Common myeloid progenitor, CD34-positive (primary cell): ENCODE measurements around the gene PRPF40B.

ENCODE experiments used
- CTCF ChIA-PET: fragments of 350-600 bp; sonication (Branson Sonifier 250); formaldehyde crosslinking; loops from one replicate; lab custom pipeline; 2021; ENCODE audit warnings: antibody characterized with exemption; lab: Charles Lee
- POLR2A ChIA-PET: fragments of 350-600 bp; sonication (Branson Sonifier 250); formaldehyde crosslinking; loops from one replicate; lab custom pipeline; 2021; ENCODE audit warnings: antibody characterized with exemption; lab: Charles Lee
- DNase-seq, 3 donors: peaks; one replicate each; pipeline versions ENCODE4 v3.0.0 to v3.0.0-alpha.2; 2013
- H3K27ac ChIP-seq, 2 experiments: 1 replicate in 1 of 2; 2 replicates in 1 of 2; pipeline ENCODE4 v1.7.0; 2013; ENCODE audit warnings: inconsistent platforms in 2 of 2, low read length in 2 of 2, mild to moderate bottlenecking in 2 of 2, low read depth in 1 of 2, moderate library complexity in 1 of 2; ENCODE audit not compliant: severe bottlenecking in 2 of 2, insufficient read depth in 1 of 2, poor library complexity in 1 of 2
- H3K27me3 ChIP-seq, 5 experiments: replicated peaks in 2 of 5; 1 replicate in 3 of 5; 2 replicates in 2 of 5; pipeline versions ENCODE4 v1.6.1 to v1.7.0; 2013; ENCODE audit warnings: low read length in 4 of 5, mild to moderate bottlenecking in 2 of 5, moderate library complexity in 2 of 5, inconsistent platforms in 1 of 5; ENCODE audit not compliant: insufficient read depth in 5 of 5, control insufficient read depth in 4 of 5
- H3K36me3 ChIP-seq, 4 experiments: 1 replicate in 2 of 4; 2 replicates in 2 of 4; pipeline versions ENCODE4 v1.6.1 to v1.7.0; 2013; ENCODE audit warnings: low read length in 3 of 4, control low read depth in 1 of 4, mild to moderate bottlenecking in 1 of 4; ENCODE audit not compliant: control insufficient read depth in 4 of 4, insufficient read depth in 4 of 4
- H3K4me1 ChIP-seq, 4 experiments: 1 replicate in 3 of 4; 2 replicates in 1 of 4; pipeline versions ENCODE4 v1.6.1 to v1.7.1; 2013; ENCODE audit warnings: low read length in 3 of 4, mild to moderate bottlenecking in 3 of 4, control low read depth in 1 of 4, inconsistent platforms in 1 of 4, moderate library complexity in 1 of 4; ENCODE audit not compliant: control insufficient read depth in 4 of 4, insufficient read depth in 4 of 4; ENCODE audit errors: control extremely low read depth in 1 of 4
- H3K4me3 ChIP-seq, 7 experiments: 1 replicate in 4 of 7; 2 replicates in 3 of 7; pipeline versions ENCODE4 v1.5.1 to v1.7.0; 2013; ENCODE audit warnings: mild to moderate bottlenecking in 7 of 7, low read length in 6 of 7, moderate library complexity in 6 of 7, inconsistent platforms in 2 of 7, low read depth in 2 of 7, control low read depth in 1 of 7; ENCODE audit not compliant: insufficient read depth in 4 of 7, control insufficient read depth in 1 of 7; ENCODE audit errors: extremely low read depth in 1 of 7
- H3K9me3 ChIP-seq, 5 experiments: 1 replicate in 4 of 5; 2 replicates in 1 of 5; pipeline versions ENCODE4 v1.6.1 to v1.7.1; 2013; ENCODE audit warnings: low read length in 4 of 5, mild to moderate bottlenecking in 2 of 5, inconsistent platforms in 1 of 5, low read depth in 1 of 5, moderate library complexity in 1 of 5; ENCODE audit not compliant: control insufficient read depth in 4 of 5, insufficient read depth in 2 of 5; ENCODE audit errors: control extremely low read depth in 1 of 5
- WGBS: methylation state at CpG from one replicate; pipeline ENCODE4 v1.1.5; 2013; ENCODE audit not compliant: insufficient coverage; 5-methylcytosine and 5-hydroxymethylcytosine counted together

PRPF40B gene

GRCh38 chr12:49582850-49583249 is 40.5 kb upstream of the PRPF40B start:
- Histone ChIP-seq H3K27ac (no peak overlapping the region), H3K27me3 (no peaks in the 10 kb centered on the region), H3K4me1 (no peaks in the 10 kb centered on the region), H3K4me3 (no peak overlapping the region), H3K9me3 (no peaks in the 10 kb centered on the region), H3K36me3 (peaks cover 2 to 32% (median 20%) of the 10 kb centered on the region in 4 experiments)
- WGBS: 94% methylated on average over 4 of the region's 4 CpGs
- ChIA-PET POLR2A (no interaction called here), CTCF (interaction anchor here (0.7 to 11.2 kb wide), 5 partner anchors 27 to 225 kb away, joined by 3 to 223 read pairs (median 4); partner anchors contain the start of gene PRPF40B)
- no peak for DNase-seq

GRCh38 chr12:49583366-49584094 is 39.8 kb upstream of the PRPF40B start:
- Histone ChIP-seq H3K27ac (no peak overlapping the region), H3K27me3 (no peaks in the 10 kb centered on the region), H3K4me3 (no peak overlapping the region), H3K36me3 (peaks cover 2 to 32% (median 18%) of the 10 kb centered on the region in 4 experiments), H3K9me3 (no peaks in the 10 kb centered on the region), H3K4me1 (peaks cover 0 to 3% (median under 1%) of the 10 kb centered on the region in 4 experiments)
- CTCF ChIA-PET: interaction anchor here (0.6 to 11.2 kb wide), 8 partner anchors 13 to 237 kb away, joined by 3 to 223 read pairs (median 4); partner anchors contain the start of genes DNAJC22 and PRPF40B
- WGBS: 97% methylated on average over 10 of the region's 13 CpGs
- DNase-seq: no peak
- POLR2A ChIA-PET: no interaction called here

GRCh38 chr12:49584591-49584990 is 38.8 kb upstream of the PRPF40B start:
- no peaks in the 10 kb centered on the region for H3K27me3 ChIP-seq
- H3K36me3 ChIP-seq: peaks cover 2 to 32% (median 18%) of the 10 kb centered on the region in 4 experiments
- WGBS: 90% methylated on average over 5 of the region's 7 CpGs
- ChIA-PET CTCF (interaction anchor here (1.1 to 11.2 kb wide), 4 partner anchors 14 to 238 kb away, joined by 3 to 223 read pairs (median 6); partner anchors contain the start of genes DNAJC22 and PRPF40B), POLR2A (no interaction called here)
- DNase-seq: no peak
- no peaks in the 10 kb centered on the region for H3K9me3 ChIP-seq
- no peak overlapping the region for H3K27ac ChIP-seq
- H3K4me1 ChIP-seq: peaks cover 0 to 9% (median 3%) of the 10 kb centered on the region in 4 experiments
- H3K4me3 ChIP-seq: no peak overlapping the region

- POLR2A ChIA-PET: no interaction called here
These were observed 37.6 kb upstream of the PRPF40B start for GRCh38 chr12:49585477-49586459.

GRCh38 chr12:49587174-49587908 is 36.0 kb upstream of the PRPF40B start:
- CTCF ChIA-PET: interaction anchor here (1.5 kb wide), 1 partner anchor 15 kb away, joined by 5 read pairs; no protein-coding TSS in a partner anchor
- WGBS: 91% methylated on average over 10 of the region's 11 CpGs
- H3K9me3 ChIP-seq: peaks cover 0 to 13% (median 6%) of the 10 kb centered on the region in 5 experiments
- no peaks in the 10 kb centered on the region for H3K27me3 ChIP-seq
- no peak overlapping the region for H3K4me3 ChIP-seq
- POLR2A ChIA-PET: interaction anchor here (0.6 kb wide), 1 partner anchor 73 kb away, joined by 5 read pairs; no protein-coding TSS in a partner anchor
- H3K4me1 ChIP-seq: peaks cover 0 to 9% (median 3%) of the 10 kb centered on the region in 4 experiments
- H3K27ac ChIP-seq: no peak overlapping the region
- peak in 2 of 3 donors; percentile 19 to 25 for DNase-seq
- peaks cover 4 to 48% (median 23%) of the 10 kb centered on the region in 4 experiments for H3K36me3 ChIP-seq

More at GRCh38 chr12:49585477-49586459, 37.6 kb upstream of the PRPF40B start:
- Histone ChIP-seq H3K27ac (no peak overlapping the region), H3K9me3 (peaks cover 0 to 4% (median 0%) of the 10 kb centered on the region in 5 experiments), H3K36me3 (peaks cover 2 to 36% (median 19%) of the 10 kb centered on the region in 4 experiments), H3K4me1 (peaks cover 0 to 9% (median 3%) of the 10 kb centered on the region in 4 experiments), H3K27me3 (no peaks in the 10 kb centered on the region), H3K4me3 (no peak overlapping the region)
- WGBS: 94% methylated on average over 13 of the region's 16 CpGs
- CTCF ChIA-PET: interaction anchor here (1.4 to 11.2 kb wide), 2 partner anchors 15 to 30 kb away, joined by 4 to 223 read pairs; no protein-coding TSS in a partner anchor
- no peak for DNase-seq

- no peaks in the 10 kb centered on the region for H3K27me3 ChIP-seq
- ChIA-PET POLR2A (interaction anchor here (1.4 kb wide), 1 partner anchor 34 kb away, joined by 3 read pairs; no protein-coding TSS in a partner anchor), CTCF (interaction anchor here (1.1 to 2.0 kb wide), 7 partner anchors 8 to 49 kb away, joined by 3 to 8 read pairs (median 5); partner anchors contain the start of gene PRPF40B)
- peaks cover 4 to 48% (median 22%) of the 10 kb centered on the region in 4 experiments for H3K36me3 ChIP-seq
- peaks cover 0 to 9% (median 3%) of the 10 kb centered on the region in 4 experiments for H3K4me1 ChIP-seq
- H3K9me3 ChIP-seq: peaks cover 0 to 19% (median 6%) of the 10 kb centered on the region in 5 experiments
- 93% methylated on average over 7 of the region's 7 CpGs for WGBS
- DNase-seq: no peak
- H3K4me3 ChIP-seq: no peak overlapping the region
- no peak overlapping the region for H3K27ac ChIP-seq
These were observed 35.1 kb upstream of the PRPF40B start for GRCh38 chr12:49588281-49588680.
